Placental pericyte (primary cell): ENCODE measurements around the gene SSB. TPM values are rescaled to one million over a fixed set of nuclear protein-coding genes. Genes with fewer than 3 reads are reported as not detected.

ENCODE experiments used
- total RNA-seq: library from RNA; depleted of rRNA; stranded (reverse); fragments of >200 nt; gene quantifications from 2 replicates; pipeline ENCODE4 v1.2.3, GENCODE V29; 2012

The SSB gene
- 59.5 and 73.0 TPM in 2 replicates for total RNA-seq

GRCh38 chr2:169798718-169799592 is at the start of gene SSB:
Gene SSB, plus strand, starts transcription at chr2:169798871. Its CDS starts 2,090 bp downstream, at chr2:169800961.

GRCh38 chr2:169824373-169825333 is 26.0 kb downstream of the SSB start, which contains the start of gene METTL5:
Gene METTL5, minus strand, starts transcription at chr2:169824905. Its CDS starts 308 bp downstream, at chr2:169824597.

GRCh38 chr2:169827272-169828140 is 28.8 kb downstream of the SSB start, which contains the start of gene UBR3:
Gene UBR3, plus strand, starts transcription at chr2:169827454. Its CDS starts 54 bp downstream, at chr2:169827508.

Other genes with a start within 250 kb of the SSB start
- gene FASTKD1, start 225.0 kb upstream of the SSB start, total RNA-seq, result 6.3 and 22.8 TPM in 2 replicates
- 15.3 and 23.3 TPM in 2 replicates for gene PPIG, start 214.5 kb upstream of the SSB start, total RNA-seq
- not detected in 2 replicates for gene CFAP210, start 104.5 kb upstream of the SSB start, total RNA-seq
- 1.1 and 1.3 TPM in 2 replicates for gene PHOSPHO2, start 104.4 kb upstream of the SSB start, total RNA-seq
- under 0.01 and 0.57 TPM in 2 replicates for gene KLHL23, start 65.0 kb upstream of the SSB start, total RNA-seq
- 26.8 and 30.6 TPM in 2 replicates for gene METTL5, start 26.0 kb downstream of the SSB start, total RNA-seq
- gene UBR3, start 28.6 kb downstream of the SSB start, total RNA-seq, result 14.7 and 44.4 TPM in 2 replicates